ENCODE measurements around the gene TBCD. TPM values are rescaled to one million over a fixed set of nuclear protein-coding genes. Genes with fewer than 3 reads are reported as not detected.
"Not testable (repeated sequence)": the region's sequence is repeated elsewhere in the genome, so short reads cannot be mapped to it uniquely, and the experiment has no call there.

The TBCD gene
- total RNA-seq, 2 experiments from 2014 or later = 71.8 to 75.3 TPM

DNA sequence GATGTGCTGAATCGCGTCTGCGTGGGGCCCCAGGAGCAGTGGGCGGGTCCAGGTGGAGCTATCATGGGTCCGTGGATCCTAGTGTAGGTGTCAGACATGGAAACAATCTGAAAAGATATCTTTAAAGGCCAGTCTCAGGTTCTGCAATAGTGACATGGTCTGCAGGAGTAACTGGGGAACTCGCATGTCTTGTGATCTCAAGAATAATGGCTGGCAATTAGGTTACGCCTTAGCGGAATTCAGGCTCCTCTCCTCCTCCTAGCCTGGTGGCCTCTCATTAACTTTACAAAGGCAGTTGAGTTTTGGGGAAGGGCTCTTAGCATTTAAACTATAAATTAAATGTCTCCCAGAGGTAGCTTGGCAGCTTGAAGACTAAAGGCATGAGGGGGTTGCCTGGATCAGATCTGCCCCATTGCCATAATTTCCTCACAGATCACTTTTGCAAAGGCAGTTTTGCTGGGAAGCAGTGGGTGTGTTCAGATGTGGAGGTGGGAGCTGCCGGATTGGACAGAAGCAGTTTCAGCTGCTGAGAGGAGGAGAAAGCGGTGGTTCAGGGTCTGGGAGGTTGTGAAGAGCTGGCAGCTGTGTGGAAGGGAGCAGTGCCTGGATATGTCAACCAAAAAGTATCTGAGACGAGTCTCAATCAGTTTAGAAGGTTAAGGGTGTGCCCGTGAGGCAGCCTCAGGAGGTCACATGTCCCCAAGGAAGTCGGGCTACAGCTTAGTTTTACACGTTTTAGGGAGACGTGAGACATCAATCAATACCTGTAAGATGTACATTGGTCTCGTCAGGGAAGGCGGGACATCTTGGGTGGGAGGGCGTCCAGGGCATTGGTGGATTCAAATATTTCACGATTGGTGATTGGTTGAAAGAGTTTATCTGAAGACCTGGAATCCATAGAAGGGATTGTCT, 2.7 kb downstream of the TBCD start:
- Mint-ChIP-seq H3K36me3 (ENCODE audit: low read depth) (peaks cover 12% of the 10 kb centered on the region), H3K4me1 (ENCODE audit: low read depth) (peaks cover 26% of the 10 kb centered on the region), H3K27ac (no peak overlapping the region), H3K4me3 (peak overlapping the region; percentile 14), H3K9me3 (no peaks in the 10 kb centered on the region), H3K27me3 (ENCODE audit: low read depth) (no peaks in the 10 kb centered on the region)
- intact Hi-C loops (cut with micrococcal nuclease) = loop anchor here (5.0 to 10.0 kb wide), 3 partner anchors 57 to 457 kb away; partner anchors contain the start of gene RAB40B
- CTCF ChIA-PET = interaction anchor here (1.1 to 1.2 kb wide), 2 partner anchors 21 to 85 kb away, joined by 3 read pairs; no protein-coding TSS in a partner anchor
- DNase-seq = peak; percentile 27

DNA sequence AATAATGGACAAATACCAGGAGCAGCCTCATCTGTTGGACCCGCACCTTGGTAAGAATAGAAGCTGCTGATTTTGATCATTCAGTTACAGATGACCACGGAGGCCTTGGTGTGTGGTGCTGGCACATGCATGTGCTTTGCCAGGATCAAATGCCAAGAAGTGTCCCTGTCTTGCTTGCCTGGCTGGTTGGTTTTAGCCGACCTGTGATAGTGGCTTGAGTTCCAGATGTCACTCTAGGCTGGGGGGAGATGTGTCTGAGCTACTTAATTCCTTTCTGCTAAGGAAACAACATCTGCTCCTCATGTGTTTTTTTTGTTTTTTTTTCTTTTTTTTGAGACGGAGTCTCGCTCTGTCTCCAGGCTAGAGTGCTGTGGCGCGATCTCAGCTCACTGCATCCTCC, 4.3 kb downstream of the TBCD start:
- intact Hi-C loops (cut with micrococcal nuclease) = loop anchor here (10.0 kb wide), 1 partner anchor 261 kb away; no protein-coding TSS in a partner anchor
- CTCF ChIA-PET = interaction anchor here (0.8 to 1.1 kb wide), 2 partner anchors 9 to 19 kb away, joined by 4 to 6 read pairs; no protein-coding TSS in a partner anchor
- no peak overlapping the region for H3K4me3 Mint-ChIP-seq

DNA sequence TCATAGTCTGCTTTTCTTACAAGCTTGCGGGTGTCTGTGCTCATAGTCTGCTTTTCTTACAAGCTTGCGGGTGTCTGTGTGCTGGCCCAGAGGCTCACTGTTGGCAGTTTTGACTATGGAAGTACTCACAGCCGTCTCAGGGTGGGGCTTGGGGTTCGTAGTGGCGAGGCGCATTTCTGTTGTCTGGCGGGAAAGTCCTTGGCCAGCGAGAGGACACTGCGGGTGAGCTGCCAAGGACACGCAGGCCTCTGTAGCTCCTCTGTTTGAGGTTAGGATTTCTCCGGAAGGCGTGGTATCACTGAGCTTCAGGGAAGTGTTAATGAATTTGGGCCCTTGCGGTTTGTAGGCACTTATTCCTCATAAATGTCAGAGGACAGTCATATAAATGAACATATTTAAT, 13.5 kb downstream of the TBCD start:
- CTCF ChIA-PET = interaction anchor here (1.4 to 1.5 kb wide), 3 partner anchors 9 to 97 kb away, joined by 3 to 6 read pairs (median 4); no protein-coding TSS in a partner anchor
- peaks cover 14% of the 10 kb centered on the region for H3K4me1 Mint-ChIP-seq (ENCODE audit: low read depth)
- H3K27me3 Mint-ChIP-seq (ENCODE audit: low read depth) = no peaks in the 10 kb centered on the region
- no peak overlapping the region for H3K27ac Mint-ChIP-seq
- intact Hi-C loops (cut with micrococcal nuclease) = loop anchor here (5.0 kb wide), 1 partner anchor 413 kb away; no protein-coding TSS in a partner anchor
- no peaks in the 10 kb centered on the region for H3K9me3 Mint-ChIP-seq
- no peak overlapping the region for H3K4me3 Mint-ChIP-seq
- DNase-seq = no peak
- peaks cover 21% of the 10 kb centered on the region for H3K36me3 Mint-ChIP-seq (ENCODE audit: low read depth)

More for the DNA sequence above, 4.3 kb downstream of the TBCD start:
- no peak for DNase-seq
- Mint-ChIP-seq H3K36me3 (ENCODE audit: low read depth) (peaks cover 15% of the 10 kb centered on the region), H3K27me3 (ENCODE audit: low read depth) (no peaks in the 10 kb centered on the region), H3K9me3 (no peaks in the 10 kb centered on the region), H3K27ac (no peak overlapping the region), H3K4me1 (ENCODE audit: low read depth) (peaks cover 24% of the 10 kb centered on the region)

DNA sequence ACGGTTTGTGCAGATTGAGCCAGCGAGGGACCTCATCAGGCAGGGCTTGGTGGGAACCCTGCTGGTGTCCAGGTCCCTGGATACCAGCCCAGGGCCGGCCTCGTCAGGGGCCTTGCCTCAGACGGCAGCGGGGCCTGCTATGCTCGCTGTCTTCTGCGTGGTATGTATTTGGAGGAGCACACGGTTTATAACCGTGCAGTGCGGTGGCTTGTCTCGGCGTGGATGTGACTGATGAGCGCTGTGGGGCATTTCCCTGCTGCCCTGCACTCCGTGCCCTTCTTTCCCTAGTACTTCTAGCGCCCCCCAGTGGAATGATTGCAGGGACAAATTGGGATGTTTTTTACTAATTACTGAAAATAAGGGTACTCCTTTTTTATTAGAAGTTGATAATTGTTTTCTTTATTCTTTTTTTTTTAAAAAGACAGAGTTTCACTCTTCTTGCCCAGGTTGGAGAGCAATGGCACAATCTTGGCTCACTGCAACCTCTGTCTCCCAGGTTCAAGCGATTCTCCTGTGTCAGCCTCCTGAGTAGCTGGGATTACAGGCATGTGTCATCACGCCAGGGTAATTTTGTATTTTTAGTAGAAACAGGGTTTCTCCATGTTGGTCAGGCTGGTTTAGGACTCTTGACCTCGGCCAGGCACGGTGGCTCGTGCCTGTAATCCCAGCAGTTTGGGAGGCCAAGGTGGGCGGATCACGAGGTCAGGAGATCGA, 15.3 kb downstream of the TBCD start:
- CTCF ChIA-PET = interaction anchor here (0.6 to 1.1 kb wide), 2 partner anchors 41 to 90 kb away, joined by 3 to 4 read pairs; no protein-coding TSS in a partner anchor
- peak; percentile 75 for DNase-seq
- Mint-ChIP-seq H3K9me3 (no peaks in the 10 kb centered on the region), H3K27ac (no peak overlapping the region), H3K36me3 (ENCODE audit: low read depth) (peaks cover 23% of the 10 kb centered on the region), H3K4me1 (ENCODE audit: low read depth) (peaks cover 11% of the 10 kb centered on the region), H3K27me3 (ENCODE audit: low read depth) (no peaks in the 10 kb centered on the region), H3K4me3 (no peak overlapping the region)
- intact Hi-C loops (cut with micrococcal nuclease) = loop anchor here (5.0 kb wide), 1 partner anchor 415 kb away; no protein-coding TSS in a partner anchor

DNA sequence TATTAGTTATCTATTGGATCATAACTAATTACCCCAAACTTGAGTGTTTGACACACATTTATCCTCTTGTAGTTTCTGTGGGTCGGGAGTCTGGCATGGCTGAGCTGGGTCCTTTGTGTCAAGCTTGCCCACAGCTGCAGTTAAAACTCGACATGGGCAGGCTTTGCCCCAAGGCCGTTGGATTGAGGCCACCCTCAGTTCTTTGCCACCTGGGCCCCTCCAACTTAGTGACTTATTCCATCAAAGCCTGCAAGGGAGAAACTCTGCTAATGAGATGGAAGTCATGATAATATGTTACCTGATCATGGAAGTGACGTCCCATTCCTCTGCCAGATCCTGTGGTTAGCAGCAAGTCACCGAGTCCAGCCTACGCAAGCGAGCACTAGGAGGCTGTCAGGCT, 17.2 kb downstream of the TBCD start:
- CTCF ChIA-PET = no interaction called here
- Mint-ChIP-seq H3K27ac (no peak overlapping the region), H3K4me3 (no peak overlapping the region), H3K27me3 (ENCODE audit: low read depth) (no peaks in the 10 kb centered on the region), H3K4me1 (ENCODE audit: low read depth) (peaks cover 11% of the 10 kb centered on the region), H3K36me3 (ENCODE audit: low read depth) (peaks cover 27% of the 10 kb centered on the region), H3K9me3 (no peaks in the 10 kb centered on the region)
- no peak for DNase-seq
- intact Hi-C loops (cut with micrococcal nuclease) = loop anchor here (5.0 kb wide), 1 partner anchor 417 kb away; no protein-coding TSS in a partner anchor

DNA sequence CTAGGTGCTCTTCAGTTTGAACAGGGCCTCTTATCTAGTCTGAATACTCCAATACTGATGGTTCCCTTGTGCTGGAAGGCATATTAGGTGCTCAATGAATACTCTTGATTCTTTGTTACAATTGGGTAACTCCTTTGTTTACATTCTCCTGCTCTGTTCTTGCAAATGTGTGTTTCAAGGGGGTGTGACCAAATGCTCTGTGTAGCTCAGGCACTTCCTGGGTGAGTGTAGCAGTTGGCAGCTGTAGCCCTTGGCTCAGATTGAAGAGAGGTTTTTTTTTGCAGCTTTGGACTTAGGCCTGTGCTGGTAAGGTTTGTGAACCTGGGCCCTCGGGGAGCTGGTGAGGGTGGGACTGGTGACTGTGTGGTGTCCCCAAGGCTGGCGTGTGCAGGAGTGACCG, 20.2 kb downstream of the TBCD start:
- H3K9me3 Mint-ChIP-seq = no peaks in the 10 kb centered on the region
- CTCF ChIA-PET = interaction anchor here (0.7 to 2.3 kb wide), 2 partner anchors 104 to 150 kb away, joined by 3 to 6 read pairs; no protein-coding TSS in a partner anchor
- H3K4me3 Mint-ChIP-seq = no peak overlapping the region
- H3K27me3 Mint-ChIP-seq (ENCODE audit: low read depth) = no peaks in the 10 kb centered on the region
- H3K27ac Mint-ChIP-seq = no peak overlapping the region
- intact Hi-C loops (cut with micrococcal nuclease) = no loop called here
- peaks cover 3% of the 10 kb centered on the region for H3K4me1 Mint-ChIP-seq (ENCODE audit: low read depth)
- H3K36me3 Mint-ChIP-seq (ENCODE audit: low read depth) = peaks cover 24% of the 10 kb centered on the region
- no peak for DNase-seq

DNA sequence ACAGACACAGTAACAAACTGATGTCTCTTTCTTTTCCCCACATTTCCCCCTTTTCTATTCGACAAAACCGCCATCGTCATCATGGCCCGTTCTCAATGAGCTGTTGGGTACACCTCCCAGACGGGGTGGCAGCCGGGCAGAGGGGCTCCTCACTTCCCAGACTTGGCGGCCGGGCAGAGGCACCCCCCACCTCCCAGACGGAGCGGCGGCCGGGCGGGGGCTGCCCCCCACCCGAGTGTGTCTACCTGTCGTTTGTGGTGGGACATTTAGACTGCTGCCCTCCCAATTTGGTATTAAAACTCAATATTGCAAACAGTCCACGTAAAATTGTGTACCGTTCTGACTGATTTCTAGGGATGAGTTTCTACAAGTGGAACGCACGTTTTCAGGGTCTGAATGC, 22.6 kb downstream of the TBCD start:
- not testable (repeated sequence) for DNase-seq; H3K4me1 Mint-ChIP-seq (ENCODE audit: low read depth); H3K27ac Mint-ChIP-seq; H3K4me3 Mint-ChIP-seq; H3K27me3 Mint-ChIP-seq (ENCODE audit: low read depth); H3K9me3 Mint-ChIP-seq
- CTCF ChIA-PET = interaction anchor here (1.2 to 1.3 kb wide), 2 partner anchors 10 to 108 kb away, joined by 3 to 4 read pairs; no protein-coding TSS in a partner anchor
- peaks cover 14% of the 10 kb centered on the region for H3K36me3 Mint-ChIP-seq (ENCODE audit: low read depth)
- intact Hi-C loops (cut with micrococcal nuclease) = loop anchor here (2.0 kb wide), 1 partner anchor 106 kb away; no protein-coding TSS in a partner anchor

DNA sequence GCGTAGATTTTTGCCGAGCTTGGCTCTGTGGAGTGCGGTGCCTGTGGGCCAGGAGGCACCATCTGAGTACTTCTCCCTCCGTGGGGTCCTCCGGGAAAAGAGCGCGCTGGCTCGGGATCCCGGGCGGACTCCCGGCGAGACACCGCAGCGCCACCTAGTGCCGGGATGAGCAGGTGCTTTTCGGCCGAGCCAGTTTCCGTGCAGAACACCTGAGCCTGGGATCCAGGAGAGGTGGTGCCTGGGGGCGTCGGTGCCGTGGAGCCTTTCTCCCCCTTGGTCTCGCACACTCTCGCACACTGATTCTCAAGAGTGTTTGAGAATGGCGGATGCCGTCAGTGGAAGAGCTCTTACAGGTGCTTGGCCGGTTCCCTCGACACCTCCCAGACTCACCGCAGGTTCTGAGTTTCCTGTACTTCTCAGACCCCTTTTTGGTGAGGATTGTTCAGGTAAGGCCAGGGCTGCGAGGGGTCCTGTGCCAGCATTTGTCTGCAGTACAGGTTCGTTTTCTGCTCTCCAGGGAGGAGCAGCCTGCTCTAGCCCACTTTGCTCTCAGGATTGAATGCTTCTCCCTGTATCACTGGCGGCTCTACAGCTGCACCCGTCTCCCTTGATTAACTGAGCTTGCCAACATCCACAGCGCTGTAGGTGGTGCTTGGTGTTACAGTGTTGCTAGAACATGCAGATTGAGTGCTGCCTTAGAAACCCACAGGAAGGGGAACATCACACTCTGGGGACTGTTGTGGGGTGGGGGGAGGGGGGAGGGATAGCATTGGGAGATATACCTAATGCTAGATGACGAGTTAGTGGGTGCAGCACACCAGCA, 23.3 kb downstream of the TBCD start:
- H3K4me1 Mint-ChIP-seq (ENCODE audit: low read depth) = peaks cover 2% of the 10 kb centered on the region

DNA sequence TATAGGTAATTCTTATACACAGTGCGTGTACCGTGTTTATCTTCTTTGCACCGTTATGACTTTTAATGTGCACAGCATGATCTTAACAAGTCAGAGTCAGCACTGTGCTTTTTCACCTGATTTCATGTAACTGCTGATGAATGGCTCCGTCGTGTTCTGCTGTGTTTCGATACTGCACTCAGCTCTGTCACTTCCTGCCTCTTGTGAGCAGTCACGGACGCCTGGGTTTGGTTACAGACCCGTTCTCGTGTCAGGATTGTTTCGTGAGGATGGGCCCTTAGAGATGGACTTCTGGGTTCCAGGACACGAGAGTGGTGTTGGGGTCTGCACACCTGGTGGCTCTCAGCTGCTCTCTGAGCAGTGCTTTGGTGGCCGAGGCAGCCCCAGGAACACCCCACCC, 24.6 kb downstream of the TBCD start:
- Mint-ChIP-seq H3K27me3 (ENCODE audit: low read depth) (no peaks in the 10 kb centered on the region), H3K4me3 (no peak overlapping the region), H3K36me3 (ENCODE audit: low read depth) (peaks cover 10% of the 10 kb centered on the region), H3K4me1 (ENCODE audit: low read depth) (peaks cover 2% of the 10 kb centered on the region), H3K27ac (no peak overlapping the region), H3K9me3 (no peaks in the 10 kb centered on the region)
- no peak for DNase-seq
- CTCF ChIA-PET = interaction anchor here (0.6 to 1.2 kb wide), 4 partner anchors 108 to 424 kb away, joined by 3 to 5 read pairs (median 4); no protein-coding TSS in a partner anchor
- intact Hi-C loops (cut with micrococcal nuclease) = no loop called here

More for the DNA sequence above, 23.3 kb downstream of the TBCD start:
- Mint-ChIP-seq H3K9me3 (no peaks in the 10 kb centered on the region), H3K27ac (no peak overlapping the region), H3K27me3 (ENCODE audit: low read depth) (no peaks in the 10 kb centered on the region), H3K36me3 (ENCODE audit: low read depth) (peaks cover 10% of the 10 kb centered on the region), H3K4me3 (no peak overlapping the region)
- CTCF ChIA-PET = interaction anchor here (0.6 to 1.3 kb wide), 10 partner anchors 11 to 425 kb away, joined by 3 to 6 read pairs (median 3); no protein-coding TSS in a partner anchor
- intact Hi-C loops (cut with micrococcal nuclease) = loop anchor here (2.0 kb wide), 1 partner anchor 106 kb away; no protein-coding TSS in a partner anchor
- peak; percentile 60 for DNase-seq

DNA sequence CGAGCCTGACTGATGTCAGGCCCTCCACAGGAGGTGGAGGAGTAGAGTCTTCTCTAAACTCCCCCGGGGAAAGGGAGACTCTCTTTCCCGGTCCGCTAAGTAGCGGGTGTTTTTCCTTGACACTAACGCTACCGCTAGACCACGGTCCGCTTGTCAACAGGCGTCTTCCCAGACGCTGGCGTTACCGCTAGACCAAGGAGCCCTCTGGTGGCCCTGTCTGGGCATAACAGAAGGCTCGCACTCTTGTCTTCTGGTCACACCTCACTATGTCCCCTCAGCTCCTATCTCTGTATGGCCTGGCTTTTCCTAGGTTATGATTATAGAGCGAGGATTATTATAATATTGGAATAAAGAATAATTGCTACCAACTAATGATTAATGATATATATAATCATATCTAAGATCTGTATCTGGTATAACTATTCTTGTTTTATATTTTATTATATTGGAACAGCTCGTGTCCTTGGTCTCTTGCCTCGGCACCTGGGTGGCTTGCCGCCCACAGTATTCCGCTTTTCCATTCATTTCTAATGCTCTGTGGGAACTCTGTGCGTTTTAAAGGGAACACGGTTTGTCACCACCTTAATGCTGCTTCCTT, 26.0 kb downstream of the TBCD start:
- H3K27ac Mint-ChIP-seq; H3K9me3 Mint-ChIP-seq; H3K4me3 Mint-ChIP-seq; H3K36me3 Mint-ChIP-seq (ENCODE audit: low read depth); CTCF ChIA-PET; H3K4me1 Mint-ChIP-seq (ENCODE audit: low read depth); H3K27me3 Mint-ChIP-seq (ENCODE audit: low read depth); intact Hi-C loops (cut with micrococcal nuclease): not testable (repeated sequence)
- peak; percentile 47 for DNase-seq

DNA sequence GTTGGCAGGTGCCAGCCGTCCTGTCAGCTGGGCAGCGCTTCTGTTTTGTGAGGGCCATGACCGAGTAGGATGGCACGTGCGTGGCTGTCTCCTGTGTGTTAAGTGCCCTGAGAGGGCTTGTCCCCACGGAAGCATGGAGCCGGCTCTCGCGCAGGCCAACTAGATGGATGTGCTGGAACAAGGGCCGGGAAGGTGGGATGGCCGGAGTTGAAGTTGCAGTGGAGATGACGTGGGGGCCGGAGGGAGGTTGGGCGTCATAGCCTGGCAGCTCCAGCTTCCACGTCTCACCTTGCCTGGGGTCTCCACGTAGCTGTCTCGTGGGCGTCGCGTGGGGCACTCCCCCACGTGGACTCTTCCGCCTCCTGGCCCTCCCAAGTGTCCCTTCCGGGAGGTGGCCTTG, 27.7 kb downstream of the TBCD start:
- CTCF ChIA-PET = interaction anchor here (0.6 kb wide), 1 partner anchor 103 kb away, joined by 3 read pairs; no protein-coding TSS in a partner anchor
- Mint-ChIP-seq H3K27me3 (ENCODE audit: low read depth) (no peaks in the 10 kb centered on the region), H3K27ac (no peak overlapping the region), H3K36me3 (ENCODE audit: low read depth) (peaks cover 7% of the 10 kb centered on the region), H3K9me3 (no peaks in the 10 kb centered on the region), H3K4me3 (no peak overlapping the region), H3K4me1 (ENCODE audit: low read depth) (peaks cover 5% of the 10 kb centered on the region)
- intact Hi-C loops (cut with micrococcal nuclease) = no loop called here
- DNase-seq = no peak
